ENCODE results near the gene ZNF576.

DNA sequence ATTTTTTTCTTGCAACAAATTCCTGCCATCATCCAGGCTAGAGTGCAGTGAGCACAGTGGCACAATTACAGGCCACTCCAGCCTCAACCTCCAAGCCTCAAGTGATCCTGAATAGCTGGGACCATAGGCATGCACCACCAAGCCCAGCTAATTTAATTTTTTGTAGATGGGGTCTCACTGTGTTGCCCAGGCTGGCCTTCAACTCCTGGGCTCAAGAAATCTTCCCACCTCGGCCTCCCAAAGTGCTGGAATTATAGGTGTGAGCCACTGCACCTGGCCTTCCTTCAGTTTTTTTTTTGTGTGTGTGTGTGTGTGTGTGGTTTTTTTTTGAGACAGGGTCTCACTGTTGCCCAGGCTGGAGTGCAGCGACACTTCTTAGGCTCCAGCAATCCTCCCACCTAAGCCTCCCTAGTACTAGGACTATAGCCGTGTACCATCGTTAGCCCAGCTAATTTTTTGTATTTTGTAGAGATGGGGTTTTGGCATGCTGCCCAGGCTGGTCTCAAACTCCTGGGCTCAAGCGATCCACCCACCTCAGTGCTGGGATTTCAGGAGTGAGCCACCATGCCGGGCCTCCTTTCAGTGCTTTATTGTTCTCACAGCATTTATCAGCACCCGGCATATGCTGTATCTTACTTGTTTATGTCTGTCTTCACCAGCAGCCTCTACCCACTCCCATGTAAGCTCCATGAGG is 9.6 kb downstream of the ZNF576 start:
- TF ChIP-seq TAF1 (IDR thresholded peaks at IDR 0.05; ENCODE audit: low read depth) = no peak
- TF ChIP-seq, protein P1, sequence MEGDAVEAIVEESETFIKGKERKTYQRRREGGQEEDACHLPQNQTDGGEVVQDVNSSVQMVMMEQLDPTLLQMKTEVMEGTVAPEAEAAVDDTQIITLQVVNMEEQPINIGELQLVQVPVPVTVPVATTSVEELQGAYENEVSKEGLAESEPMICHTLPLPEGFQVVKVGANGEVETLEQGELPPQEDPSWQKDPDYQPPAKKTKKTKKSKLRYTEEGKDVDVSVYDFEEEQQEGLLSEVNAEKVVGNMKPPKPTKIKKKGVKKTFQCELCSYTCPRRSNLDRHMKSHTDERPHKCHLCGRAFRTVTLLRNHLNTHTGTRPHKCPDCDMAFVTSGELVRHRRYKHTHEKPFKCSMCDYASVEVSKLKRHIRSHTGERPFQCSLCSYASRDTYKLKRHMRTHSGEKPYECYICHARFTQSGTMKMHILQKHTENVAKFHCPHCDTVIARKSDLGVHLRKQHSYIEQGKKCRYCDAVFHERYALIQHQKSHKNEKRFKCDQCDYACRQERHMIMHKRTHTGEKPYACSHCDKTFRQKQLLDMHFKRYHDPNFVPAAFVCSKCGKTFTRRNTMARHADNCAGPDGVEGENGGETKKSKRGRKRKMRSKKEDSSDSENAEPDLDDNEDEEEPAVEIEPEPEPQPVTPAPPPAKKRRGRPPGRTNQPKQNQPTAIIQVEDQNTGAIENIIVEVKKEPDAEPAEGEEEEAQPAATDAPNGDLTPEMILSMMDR (IDR thresholded peaks at IDR 0.05; ENCODE audit: poor library complexity, severe bottlenecking) = no peak
- no peak for TF ChIP-seq POLR2AphosphoS5 (IDR thresholded peaks at IDR 0.05)
